ENCODE results near the gene ZFX.

ZFX gene

DNA sequence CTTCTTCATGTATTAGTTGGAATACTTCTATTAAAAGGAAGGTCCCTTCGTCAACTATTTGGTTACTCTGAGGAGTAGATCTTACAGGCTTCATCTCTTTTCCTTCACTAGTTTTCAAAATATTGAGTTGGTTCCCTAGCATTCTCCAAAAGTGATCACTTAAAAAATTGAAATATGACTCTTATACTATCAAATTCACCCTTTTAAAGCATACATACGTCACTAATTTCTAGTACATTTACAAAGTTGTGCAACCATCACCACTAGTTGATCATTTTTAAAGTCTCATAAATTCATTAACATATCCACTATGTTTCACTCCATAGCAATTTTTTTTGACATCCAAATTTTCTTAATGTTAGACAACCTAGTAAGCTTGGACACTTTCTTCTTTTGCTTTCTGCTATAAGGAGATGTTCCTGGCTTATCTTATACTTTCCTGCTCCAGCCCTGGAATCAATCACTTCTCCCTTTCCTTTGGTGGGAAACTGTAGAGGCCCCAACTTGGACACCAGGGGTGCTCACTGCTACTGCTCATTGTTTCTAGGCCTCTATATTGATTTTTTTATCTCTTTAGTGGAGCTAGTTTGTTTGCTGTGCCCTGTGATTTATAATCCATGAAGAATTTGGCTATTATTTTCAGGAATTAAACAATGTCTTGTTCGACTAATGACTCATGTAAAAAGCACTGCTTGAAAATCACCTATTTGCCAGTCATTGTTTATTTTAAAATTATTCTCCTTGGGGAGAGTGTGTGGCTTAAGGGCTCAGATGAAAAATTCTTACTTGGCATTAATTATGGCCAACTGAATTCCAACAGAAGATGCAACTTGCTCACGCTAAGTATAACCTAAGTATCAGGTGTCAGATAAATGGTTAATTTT lies 4.0 kb upstream of the ZFX start:
- DNase-seq (ENCODE audit: low spot score): no peak
- TF ChIP-seq, protein P1, sequence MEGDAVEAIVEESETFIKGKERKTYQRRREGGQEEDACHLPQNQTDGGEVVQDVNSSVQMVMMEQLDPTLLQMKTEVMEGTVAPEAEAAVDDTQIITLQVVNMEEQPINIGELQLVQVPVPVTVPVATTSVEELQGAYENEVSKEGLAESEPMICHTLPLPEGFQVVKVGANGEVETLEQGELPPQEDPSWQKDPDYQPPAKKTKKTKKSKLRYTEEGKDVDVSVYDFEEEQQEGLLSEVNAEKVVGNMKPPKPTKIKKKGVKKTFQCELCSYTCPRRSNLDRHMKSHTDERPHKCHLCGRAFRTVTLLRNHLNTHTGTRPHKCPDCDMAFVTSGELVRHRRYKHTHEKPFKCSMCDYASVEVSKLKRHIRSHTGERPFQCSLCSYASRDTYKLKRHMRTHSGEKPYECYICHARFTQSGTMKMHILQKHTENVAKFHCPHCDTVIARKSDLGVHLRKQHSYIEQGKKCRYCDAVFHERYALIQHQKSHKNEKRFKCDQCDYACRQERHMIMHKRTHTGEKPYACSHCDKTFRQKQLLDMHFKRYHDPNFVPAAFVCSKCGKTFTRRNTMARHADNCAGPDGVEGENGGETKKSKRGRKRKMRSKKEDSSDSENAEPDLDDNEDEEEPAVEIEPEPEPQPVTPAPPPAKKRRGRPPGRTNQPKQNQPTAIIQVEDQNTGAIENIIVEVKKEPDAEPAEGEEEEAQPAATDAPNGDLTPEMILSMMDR (IDR thresholded peaks at IDR 0.05; ENCODE audit: extremely low read depth, insufficient read depth, missing control alignments): no peak
- in situ Hi-C loops (cut with MboI; ENCODE audit: low pct_unique_long_range_greater_than_20kb, low sequenced_read_pairs, unreplicated experiment): no loop called here

DNA sequence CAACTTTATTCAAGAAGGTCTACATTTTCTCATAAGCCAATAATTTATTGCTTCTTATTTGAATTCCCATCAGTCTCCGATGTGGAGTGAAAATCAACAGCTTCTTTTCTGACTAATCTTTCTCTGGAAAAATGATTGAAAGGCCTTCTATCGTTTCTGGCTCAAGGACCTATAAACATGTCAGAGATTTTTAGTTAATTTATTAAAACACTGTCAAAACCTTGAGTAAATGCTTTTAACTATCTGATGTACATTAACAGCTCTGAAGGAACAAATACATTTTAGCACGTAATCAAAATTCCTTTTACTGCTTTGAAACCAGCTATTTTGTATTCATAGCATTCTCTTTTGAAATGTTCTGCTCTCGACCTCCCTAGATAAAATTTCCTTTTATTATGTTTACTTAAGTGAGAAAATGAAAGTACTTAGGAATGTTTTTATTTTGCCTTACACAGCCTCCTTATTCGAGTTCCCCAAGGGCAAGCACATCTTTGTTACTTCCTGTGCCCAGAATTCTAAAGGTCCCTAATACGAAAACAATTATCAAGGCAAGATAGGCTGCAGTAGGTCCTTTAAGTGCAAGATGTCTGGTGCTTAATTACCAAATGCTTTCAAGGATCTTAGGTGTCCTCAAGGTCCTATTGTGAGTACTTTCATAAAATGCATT lies 3.1 kb upstream of the ZFX start:
- in situ Hi-C loops (cut with MboI; ENCODE audit: low pct_unique_long_range_greater_than_20kb, low sequenced_read_pairs, unreplicated experiment): no loop called here
- TF ChIP-seq, protein P1 (IDR thresholded peaks at IDR 0.05; ENCODE audit: extremely low read depth, insufficient read depth, missing control alignments): no peak
- peak; percentile 22 for DNase-seq (ENCODE audit: low spot score)

DNA sequence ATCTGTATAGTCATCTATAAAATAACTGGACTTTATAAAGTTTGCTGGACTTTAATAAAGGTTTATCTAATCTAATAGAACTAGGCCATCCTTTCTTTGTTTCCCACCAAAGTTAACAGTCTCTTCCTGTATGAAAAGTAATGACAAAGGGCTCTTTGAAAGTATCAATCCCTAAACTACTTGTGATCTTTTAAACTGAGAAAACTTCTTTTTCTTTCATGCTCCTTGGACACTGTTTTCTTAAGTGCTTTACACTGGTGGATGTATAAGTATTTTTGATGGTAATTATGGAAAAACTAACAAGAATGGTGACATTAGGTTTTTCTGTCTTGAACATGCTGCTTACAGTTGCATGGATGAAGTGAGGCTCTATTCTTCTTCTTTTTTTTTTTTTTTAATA lies 2.4 kb upstream of the ZFX start:
- TF ChIP-seq, protein P1 (IDR thresholded peaks at IDR 0.05; ENCODE audit: extremely low read depth, insufficient read depth, missing control alignments): no peak
- no peak for DNase-seq (ENCODE audit: low spot score)
- in situ Hi-C loops (cut with MboI; ENCODE audit: low pct_unique_long_range_greater_than_20kb, low sequenced_read_pairs, unreplicated experiment): no loop called here

DNA sequence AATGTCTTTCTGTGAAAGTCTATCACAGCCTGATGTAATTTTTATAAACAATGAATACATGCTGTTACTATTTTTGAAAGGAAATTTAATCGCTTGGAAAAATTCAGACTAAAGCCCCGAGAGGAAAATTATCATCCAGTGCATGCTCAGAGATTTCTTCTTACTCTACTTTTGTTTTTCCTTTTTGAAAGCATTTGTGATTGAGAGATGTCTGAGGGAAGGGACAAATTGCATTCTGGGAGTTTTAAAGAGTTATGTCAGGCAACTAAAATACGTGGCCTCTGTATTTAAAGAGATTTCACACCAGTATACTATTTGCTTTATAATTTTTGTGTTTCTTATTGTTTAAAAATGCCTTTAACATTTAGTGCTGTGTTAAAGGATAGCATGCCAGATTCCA lies 1.4 kb upstream of the ZFX start:
- DNase-seq (ENCODE audit: low spot score): peak; percentile 31
- in situ Hi-C loops (cut with MboI; ENCODE audit: low pct_unique_long_range_greater_than_20kb, low sequenced_read_pairs, unreplicated experiment): no loop called here
- TF ChIP-seq, protein P1 (IDR thresholded peaks at IDR 0.05; ENCODE audit: extremely low read depth, insufficient read depth, missing control alignments): no peak

DNA sequence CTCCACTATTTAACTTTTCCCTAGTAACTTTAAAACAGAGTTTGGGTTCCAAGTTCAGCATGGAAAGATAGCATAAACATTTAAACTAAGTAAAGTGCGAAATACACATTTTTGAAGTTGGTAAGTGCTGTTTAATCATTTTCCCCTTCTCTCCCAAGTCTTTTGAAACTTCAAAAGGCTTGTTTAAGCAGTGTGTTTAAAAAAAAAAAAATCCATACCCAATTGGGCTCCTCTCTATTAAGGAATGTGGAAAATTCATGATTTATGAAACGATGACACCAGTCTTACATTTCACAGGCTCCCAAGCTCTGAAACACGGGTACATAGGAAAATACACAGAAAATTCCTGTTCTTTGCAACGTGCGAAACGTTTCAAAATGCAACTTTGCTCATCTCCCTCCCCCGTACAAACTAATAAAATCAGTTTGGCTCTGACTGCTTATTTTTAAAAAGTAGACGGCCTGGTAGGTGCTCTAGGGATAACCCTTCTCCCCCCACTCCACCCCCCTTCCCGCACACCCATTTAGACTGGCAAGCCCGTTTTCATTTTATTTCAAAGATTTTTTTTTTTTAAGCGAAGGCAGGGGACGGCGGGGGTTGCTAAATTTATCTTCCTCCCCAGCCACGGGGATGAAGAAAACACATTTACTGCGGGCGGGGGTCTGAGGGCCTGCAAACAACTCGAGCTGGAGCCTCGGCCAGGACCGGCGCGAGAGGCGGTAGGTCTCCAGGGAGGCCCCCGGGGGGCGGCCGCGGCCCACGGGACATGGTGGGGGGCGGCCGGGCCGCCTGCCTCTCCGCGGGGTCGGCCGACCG lies 786 bp upstream of the ZFX start:
- in situ Hi-C loops (cut with MboI; ENCODE audit: low pct_unique_long_range_greater_than_20kb, low sequenced_read_pairs, unreplicated experiment): no loop called here
- DNase-seq (ENCODE audit: low spot score): peak; percentile 31
- TF ChIP-seq, protein P1 (IDR thresholded peaks at IDR 0.05; ENCODE audit: extremely low read depth, insufficient read depth, missing control alignments): no peak

DNA sequence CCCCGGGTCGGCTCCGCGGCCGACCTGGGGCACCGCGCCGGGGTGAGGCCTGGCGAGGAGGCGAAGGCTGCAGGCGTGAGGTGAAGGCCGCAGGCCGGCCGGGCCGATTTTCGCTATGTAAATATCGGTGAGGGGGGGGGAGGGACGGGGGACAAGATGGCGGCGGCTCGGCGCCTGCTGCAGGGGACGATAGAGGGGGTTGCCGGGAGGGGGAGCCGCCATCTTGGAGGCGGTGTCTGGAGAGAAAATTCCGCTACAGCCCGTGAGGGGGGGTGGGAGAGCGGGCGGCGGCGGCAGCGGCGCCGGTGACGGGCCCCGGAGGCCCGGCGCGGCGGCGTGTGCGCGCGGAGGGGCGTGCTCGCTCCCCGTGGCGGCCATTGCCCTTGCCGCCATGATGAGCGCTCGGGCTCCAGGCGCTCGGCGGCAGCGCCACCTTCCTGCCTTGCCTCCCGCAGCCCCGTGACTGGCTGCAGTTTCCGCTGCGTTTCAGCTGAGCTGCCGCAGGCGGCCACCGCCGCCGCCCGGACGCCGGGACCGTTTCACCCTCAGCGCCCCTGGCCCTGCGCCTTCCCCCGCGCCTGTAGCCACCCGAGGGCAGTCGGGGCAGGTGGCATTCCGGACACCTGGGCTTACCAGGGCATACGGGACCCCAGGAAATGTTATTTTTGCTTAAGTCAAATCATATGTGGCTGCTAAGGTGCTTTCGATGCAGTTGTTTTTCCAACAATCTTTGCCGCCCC lies 692 bp downstream of the ZFX start:
- in situ Hi-C loops (cut with MboI; ENCODE audit: low pct_unique_long_range_greater_than_20kb, low sequenced_read_pairs, unreplicated experiment): no loop called here
- peak; percentile 96 for DNase-seq (ENCODE audit: low spot score)
- TF ChIP-seq, protein P1 (IDR thresholded peaks at IDR 0.05; ENCODE audit: extremely low read depth, insufficient read depth, missing control alignments): peak; percentile 51

Data from GM13977 (cell line).